NCI-H2029 treated with DMSO at 0.1 percent for 48 hours (cell line): ENCODE results near the gene CBLL1.

ENCODE experiments used
- DNase-seq: peaks from one replicate; lab custom pipeline; 2025; lab: John Stamatoyannopoulos, UW

Gene CBLL1

GRCh38 chr7:107743567-107744344 is at the start of gene CBLL1:
TSS of gene CBLL1 (plus strand) at chr7:107744142. CDS start at chr7:107744164, 22 bp downstream.
- DNase-seq, result peak; percentile 90

- DNase-seq, result no peak
These were observed 49.6 kb upstream of the CBLL1 start for GRCh38 chr7:107694386-107694785.

- DNase-seq, result no peak
These were observed 47.5 kb upstream of the CBLL1 start for GRCh38 chr7:107696330-107696946.

- DNase-seq, result no peak
These were observed 46.5 kb upstream of the CBLL1 start for GRCh38 chr7:107697321-107698049.

- DNase-seq, result no peak
These were observed 43.4 kb upstream of the CBLL1 start for GRCh38 chr7:107700570-107700969.

- no peak for DNase-seq
These were observed 42.8 kb upstream of the CBLL1 start for GRCh38 chr7:107701191-107701590.

- no peak for DNase-seq
These were observed 40.7 kb upstream of the CBLL1 start for GRCh38 chr7:107703219-107703618.

- no peak for DNase-seq
These were observed 40.1 kb upstream of the CBLL1 start for GRCh38 chr7:107703872-107704271.

GRCh38 chr7:107708956-107709355 is 35.0 kb upstream of the CBLL1 start:
- no peak for DNase-seq

GRCh38 chr7:107711301-107711700 is 32.6 kb upstream of the CBLL1 start:
- no peak for DNase-seq

- peak; percentile 84 for DNase-seq
These were observed 31.9 kb upstream of the CBLL1 start for GRCh38 chr7:107712025-107712424.

- DNase-seq, result no peak
These were observed 31.0 kb upstream of the CBLL1 start for GRCh38 chr7:107712896-107713295.

GRCh38 chr7:107715531-107715930 is 28.4 kb upstream of the CBLL1 start:
- DNase-seq, result no peak

- no peak for DNase-seq
These were observed 25.3 kb upstream of the CBLL1 start for GRCh38 chr7:107718456-107719193.

GRCh38 chr7:107721286-107721685 is 22.7 kb upstream of the CBLL1 start:
- DNase-seq, result no peak

GRCh38 chr7:107723255-107723654 is 20.7 kb upstream of the CBLL1 start:
- no peak for DNase-seq

GRCh38 chr7:107725138-107725740 is 18.7 kb upstream of the CBLL1 start:
- peak; percentile 35 for DNase-seq

GRCh38 chr7:107726356-107727130 is 17.4 kb upstream of the CBLL1 start:
- no peak for DNase-seq

GRCh38 chr7:107728276-107728675 is 15.7 kb upstream of the CBLL1 start:
- no peak for DNase-seq

GRCh38 chr7:107742678-107743566 is 1.0 kb upstream of the CBLL1 start:
- no peak for DNase-seq
